ENCODE results near the gene PIK3R3. TPM values are rescaled to one million over a fixed set of nuclear protein-coding genes. Genes with fewer than 3 reads are reported as not detected.
A peak's percentile ranks its signal among the peaks of the same experiment; 100 is the strongest.

The PIK3R3 gene
- total and polyA plus RNA-seq, 7 donors, result 2.4 to 11.6 (median 7.0) TPM

DNA sequence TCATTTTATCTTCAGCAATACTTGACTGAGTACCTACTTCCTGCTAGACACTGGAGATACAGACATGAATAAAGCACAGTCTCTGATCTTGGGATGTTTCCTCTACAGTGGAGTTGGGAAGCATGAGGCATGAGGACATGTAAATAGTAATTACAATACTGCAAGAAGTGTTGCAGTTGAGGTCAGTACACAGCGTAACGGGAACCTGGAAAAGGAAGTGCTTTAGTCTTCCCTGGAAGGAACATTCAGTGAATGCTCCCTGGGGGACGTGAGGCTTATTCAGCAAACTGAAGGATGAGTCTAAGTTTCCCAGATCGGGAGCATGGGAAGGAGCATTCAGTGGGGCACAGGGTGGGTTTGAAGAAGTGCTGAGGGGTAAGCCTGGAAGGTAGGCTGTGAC lies 112.4 kb downstream of the PIK3R3 start:
- DNase-seq, result peak; percentile 33
- H3K27me3 ChIP-seq, result no peaks in the 10 kb centered on the region
- no peaks in the 10 kb centered on the region for H3K9me3 ChIP-seq
- intact Hi-C loops (cut with DNase I), result no loop called here
- H3K36me3 ChIP-seq, result peaks cover 0 to 30% (median 14%) of the 10 kb centered on the region in 4 donors
- no peak for TF ChIP-seq EP300 (IDR thresholded peaks at IDR 0.05)
- no peak for TF ChIP-seq POLR2AphosphoS5 (IDR thresholded peaks at IDR 0.05)
- no peak for TF ChIP-seq POLR2A (IDR thresholded peaks at IDR 0.05)
- TF ChIP-seq, protein P1, sequence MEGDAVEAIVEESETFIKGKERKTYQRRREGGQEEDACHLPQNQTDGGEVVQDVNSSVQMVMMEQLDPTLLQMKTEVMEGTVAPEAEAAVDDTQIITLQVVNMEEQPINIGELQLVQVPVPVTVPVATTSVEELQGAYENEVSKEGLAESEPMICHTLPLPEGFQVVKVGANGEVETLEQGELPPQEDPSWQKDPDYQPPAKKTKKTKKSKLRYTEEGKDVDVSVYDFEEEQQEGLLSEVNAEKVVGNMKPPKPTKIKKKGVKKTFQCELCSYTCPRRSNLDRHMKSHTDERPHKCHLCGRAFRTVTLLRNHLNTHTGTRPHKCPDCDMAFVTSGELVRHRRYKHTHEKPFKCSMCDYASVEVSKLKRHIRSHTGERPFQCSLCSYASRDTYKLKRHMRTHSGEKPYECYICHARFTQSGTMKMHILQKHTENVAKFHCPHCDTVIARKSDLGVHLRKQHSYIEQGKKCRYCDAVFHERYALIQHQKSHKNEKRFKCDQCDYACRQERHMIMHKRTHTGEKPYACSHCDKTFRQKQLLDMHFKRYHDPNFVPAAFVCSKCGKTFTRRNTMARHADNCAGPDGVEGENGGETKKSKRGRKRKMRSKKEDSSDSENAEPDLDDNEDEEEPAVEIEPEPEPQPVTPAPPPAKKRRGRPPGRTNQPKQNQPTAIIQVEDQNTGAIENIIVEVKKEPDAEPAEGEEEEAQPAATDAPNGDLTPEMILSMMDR (IDR thresholded peaks at IDR 0.05), result no peak
- WGBS, 2 donors, result 85 to 92% methylated on average over 4 of the region's 4 CpGs
- no peak overlapping the region for H3K27ac ChIP-seq
- H3K4me1 ChIP-seq, result no peaks in the 10 kb centered on the region
- no peak overlapping the region for H3K4me3 ChIP-seq

DNA sequence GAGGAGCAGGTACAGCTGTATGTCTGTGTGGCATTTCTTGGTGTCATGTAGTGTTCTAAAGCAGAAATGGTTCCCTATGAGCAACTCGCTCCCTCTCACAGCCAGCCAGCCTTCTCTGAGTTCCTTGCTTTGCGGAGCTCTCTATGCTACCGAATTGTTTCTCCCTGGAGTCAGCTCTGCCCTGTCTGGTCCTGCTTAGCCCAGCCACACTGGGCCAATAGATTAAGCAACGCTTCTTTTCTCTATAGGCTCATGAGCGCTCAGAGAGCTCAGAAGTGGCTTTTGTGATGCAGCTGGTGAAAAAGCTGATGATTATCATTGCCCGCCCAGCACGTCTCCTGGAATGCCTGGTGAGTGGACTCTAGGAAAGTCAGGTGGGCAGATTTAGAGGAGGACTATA lies 113.1 kb downstream of the PIK3R3 start:
- intact Hi-C loops (cut with DNase I), result no loop called here
- TF ChIP-seq POLR2AphosphoS5 (IDR thresholded peaks at IDR 0.05), result no peak
- TF ChIP-seq EP300 (IDR thresholded peaks at IDR 0.05), result no peak
- TF ChIP-seq, protein P1 (IDR thresholded peaks at IDR 0.05), result no peak

DNA sequence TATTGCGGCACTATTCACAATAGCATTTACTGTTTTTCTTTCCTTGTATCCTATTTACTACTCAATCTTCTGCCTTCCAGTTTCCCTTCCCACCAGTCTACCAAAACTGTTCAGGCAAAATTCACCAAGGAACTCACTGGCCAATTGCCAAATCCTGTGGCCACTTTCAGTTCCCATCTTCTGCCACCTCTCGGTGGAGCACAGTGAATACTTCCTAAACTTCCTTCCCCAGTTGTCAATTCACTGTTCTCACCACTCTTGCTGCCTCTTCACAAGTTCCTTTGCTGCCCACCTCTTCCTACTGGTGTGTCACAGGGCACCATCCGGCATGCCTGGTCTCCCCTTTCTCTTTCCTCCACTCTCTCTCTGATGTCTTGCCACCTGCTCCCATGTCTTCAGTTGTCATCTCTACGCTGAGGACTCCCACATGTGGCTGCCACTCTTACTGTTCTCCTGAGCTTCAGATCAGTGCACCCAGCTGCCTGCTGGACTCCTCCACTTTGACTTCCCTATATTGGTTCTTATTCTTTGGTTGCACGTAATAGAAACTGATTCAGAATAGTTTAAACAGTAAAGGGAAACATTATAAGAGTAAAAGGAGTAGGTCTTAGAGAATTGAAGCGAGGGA lies 114.4 kb downstream of the PIK3R3 start:
- H3K27me3 ChIP-seq, result no peaks in the 10 kb centered on the region
- peaks cover 0 to 13% (median 8%) of the 10 kb centered on the region in 4 donors for H3K36me3 ChIP-seq
- H3K9me3 ChIP-seq, result no peaks in the 10 kb centered on the region
- no peak overlapping the region for H3K27ac ChIP-seq
- no peaks in the 10 kb centered on the region for H3K4me1 ChIP-seq
- WGBS, 2 donors, result 86 to 91% methylated on average over 6 of the region's 6 CpGs
- H3K4me3 ChIP-seq, result no peak overlapping the region
- intact Hi-C loops (cut with DNase I), result no loop called here
- TF ChIP-seq EP300 (IDR thresholded peaks at IDR 0.05) (no peak), POLR2AphosphoS5 (IDR thresholded peaks at IDR 0.05) (no peak), POLR2A (IDR thresholded peaks at IDR 0.05) (no peak)
- TF ChIP-seq, protein P1 (IDR thresholded peaks at IDR 0.05), result no peak
- no peak for DNase-seq

More for the DNA sequence above, 113.1 kb downstream of the PIK3R3 start:
- Histone ChIP-seq H3K36me3 (peaks cover 0 to 27% (median 14%) of the 10 kb centered on the region in 4 donors), H3K4me1 (no peaks in the 10 kb centered on the region), H3K27ac (no peak overlapping the region), H3K9me3 (no peaks in the 10 kb centered on the region), H3K4me3 (no peak overlapping the region), H3K27me3 (no peaks in the 10 kb centered on the region)
- DNase-seq, result no peak
- 96 to 99% methylated on average over 7 of the region's 7 CpGs for WGBS, 2 donors

DNA sequence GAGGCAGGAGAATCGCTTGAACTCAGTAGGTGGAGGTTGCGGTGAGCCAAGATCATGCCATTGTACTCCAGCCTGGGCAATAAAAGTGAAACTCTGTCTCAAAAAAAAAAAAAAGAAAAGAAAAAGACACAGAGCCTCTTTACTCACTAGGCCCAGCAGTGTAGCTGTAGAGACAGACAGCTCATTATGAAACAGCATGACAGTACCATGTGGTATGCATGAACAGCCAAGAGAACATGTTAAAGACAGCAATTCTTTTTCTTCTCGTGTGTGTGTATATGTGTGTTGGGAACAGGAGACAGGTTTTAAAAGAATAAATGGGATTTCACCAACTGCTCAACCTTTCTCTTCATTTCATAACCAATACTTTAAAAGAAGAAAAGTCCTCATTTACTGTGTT lies 118.8 kb downstream of the PIK3R3 start:
- TF ChIP-seq EP300 (IDR thresholded peaks at IDR 0.05), result no peak
- TF ChIP-seq, protein P1 (IDR thresholded peaks at IDR 0.05), result no peak
- TF ChIP-seq POLR2A (IDR thresholded peaks at IDR 0.05), result no peak
- no peak for TF ChIP-seq POLR2AphosphoS5 (IDR thresholded peaks at IDR 0.05)
- intact Hi-C loops (cut with DNase I), result no loop called here
- Histone ChIP-seq H3K27me3 (no peaks in the 10 kb centered on the region), H3K4me3 (no peak overlapping the region), H3K36me3 (peaks cover 0 to 41% (median 17%) of the 10 kb centered on the region in 4 donors), H3K9me3 (no peaks in the 10 kb centered on the region), H3K4me1 (no peaks in the 10 kb centered on the region), H3K27ac (no peak overlapping the region)
- WGBS, 2 donors, result 97 to 98% methylated on average over 3 of the region's 3 CpGs
- DNase-seq, result no peak

DNA sequence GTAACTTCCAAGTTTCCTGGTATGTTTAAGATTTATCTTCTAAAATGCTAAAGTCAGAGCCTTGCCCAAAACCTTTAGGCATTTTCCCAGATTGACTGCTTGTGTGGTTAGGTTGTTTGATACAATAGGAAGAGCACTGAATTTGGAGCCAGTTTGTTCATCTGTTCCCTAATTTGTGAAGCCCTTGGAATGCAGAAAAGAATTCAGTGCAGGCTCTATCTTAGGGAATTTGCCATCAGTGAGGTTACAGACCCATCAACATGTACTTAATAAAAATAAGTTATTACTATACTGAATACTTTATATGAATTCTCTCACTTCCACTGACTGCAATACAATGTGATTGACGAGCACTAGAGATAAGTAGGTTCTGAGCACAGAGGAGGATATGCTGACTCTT lies 120.2 kb downstream of the PIK3R3 start:
- WGBS, 2 donors, result 95 to 96% methylated on average over 1 of the region's 1 CpG
- intact Hi-C loops (cut with DNase I), result no loop called here
- TF ChIP-seq EP300 (IDR thresholded peaks at IDR 0.05), result no peak
- TF ChIP-seq, protein P1 (IDR thresholded peaks at IDR 0.05), result no peak
- no peak for TF ChIP-seq POLR2A (IDR thresholded peaks at IDR 0.05)
- TF ChIP-seq POLR2AphosphoS5 (IDR thresholded peaks at IDR 0.05), result no peak
- Histone ChIP-seq H3K4me1 (no peaks in the 10 kb centered on the region), H3K4me3 (no peak overlapping the region), H3K27me3 (no peaks in the 10 kb centered on the region), H3K27ac (no peak overlapping the region), H3K36me3 (peaks cover 0 to 55% (median 24%) of the 10 kb centered on the region in 4 donors), H3K9me3 (no peaks in the 10 kb centered on the region)
- no peak for DNase-seq
